BLaER1 treated with 17β-estradiol and CSF1 and Interleukin-3, amounts not matched to agents 10 nM and 100 nM (cell line): Measurements from ENCODE around the gene RAB6D.
"Not testable (repeated sequence)": the region's sequence is repeated elsewhere in the genome, so short reads cannot be mapped to it uniquely, and the experiment has no call there.

Source experiments
- H3K27ac ChIP-seq, 11 experiments: shearing (Covaris generic); formaldehyde crosslinking; 2 replicates each; pipeline ENCODE4 v1.8.1; 2022
- H3K27me3 ChIP-seq, 11 experiments: shearing (Covaris generic); formaldehyde crosslinking; 2 replicates each; pipeline ENCODE4 v1.8.1; 2022
- H3K36me3 ChIP-seq, 11 experiments: shearing (Covaris generic); formaldehyde crosslinking; 2 replicates each; pipeline ENCODE4 v1.8.1; 2022
- H3K4me1 ChIP-seq, 10 experiments: shearing (Covaris generic); formaldehyde crosslinking; 2 replicates each; pipeline ENCODE4 v1.8.1; 2022
- H3K4me2 ChIP-seq, 11 experiments: shearing (Covaris generic); formaldehyde crosslinking; 2 replicates each; pipeline ENCODE4 v1.8.1; 2022
- H3K4me3 ChIP-seq, 10 experiments: shearing (Covaris generic); formaldehyde crosslinking; 2 replicates each; pipeline ENCODE4 v1.8.1; 2022
- H3K9ac ChIP-seq, 11 experiments: shearing (Covaris generic); formaldehyde crosslinking; 2 replicates each; pipeline ENCODE4 v1.8.1; 2022
- H3K9me3 ChIP-seq, 11 experiments: shearing (Covaris generic); formaldehyde crosslinking; replicated peaks in 1 of 11; 2 replicates each; pipeline ENCODE4 v1.8.1; 2022
- H4K20me1 ChIP-seq, 11 experiments: shearing (Covaris generic); formaldehyde crosslinking; 2 replicates each; pipeline ENCODE4 v1.8.1; 2022
- Cebpa-rat ChIP-seq, 11 experiments: shearing (Covaris generic); IDR thresholded peaks; 2 replicates each; pipeline ENCODE4 v1.8.1; 2022

RAB6D gene

DNA sequence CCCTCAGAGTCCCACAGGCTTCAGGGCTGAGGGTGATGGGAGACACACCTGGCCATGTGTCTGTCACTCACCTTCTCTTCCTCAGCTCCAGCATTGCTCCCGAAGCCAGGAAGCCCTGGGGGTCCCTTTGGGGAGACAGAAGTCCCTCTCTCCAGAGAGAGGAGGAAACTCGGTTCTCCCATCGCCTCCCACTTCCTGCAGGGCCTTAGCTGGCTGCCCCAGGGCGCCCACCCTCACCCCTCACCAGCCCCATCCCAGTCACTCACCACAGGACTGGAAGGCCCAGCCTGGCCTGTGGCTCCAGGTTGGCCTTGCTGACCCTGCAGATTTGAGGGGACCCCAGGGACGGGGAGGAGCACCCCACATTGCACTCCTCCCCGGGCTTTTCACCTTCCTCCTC lies 2.7 kb upstream of the RAB6D start:
- no peak overlapping the region for H3K27ac ChIP-seq
- 0 out of 22 replicates have a peak, but pooled peaks cover 0 to 4% (median 0%) of the 10 kb centered on the region in 11 experiments for H3K9me3 ChIP-seq
- no peak overlapping the region for H3K4me3 ChIP-seq
- H3K9ac ChIP-seq = no peak overlapping the region
- H3K36me3 ChIP-seq = no peaks in the 10 kb centered on the region
- H3K27me3 ChIP-seq = no peaks in the 10 kb centered on the region
- TF ChIP-seq Cebpa-rat (IDR thresholded peaks at IDR 0.05) = no peak
- no peak overlapping the region for H3K4me2 ChIP-seq
- H4K20me1 ChIP-seq = no peaks in the 10 kb centered on the region
- H3K4me1 ChIP-seq = no peaks in the 10 kb centered on the region; a peak in 1 of 20 replicates

- H3K4me1 ChIP-seq = no peaks in the 10 kb centered on the region; a peak in 1 of 20 replicates
- H3K27ac ChIP-seq = no peak overlapping the region
- H3K4me3 ChIP-seq = no peak overlapping the region
- no peak for TF ChIP-seq Cebpa-rat (IDR thresholded peaks at IDR 0.05)
- no peaks in the 10 kb centered on the region for H3K36me3 ChIP-seq
- H3K9me3 ChIP-seq = 0 out of 22 replicates have a peak, but pooled peaks cover 0 to 4% (median 0%) of the 10 kb centered on the region in 11 experiments
- H3K9ac ChIP-seq = no peak overlapping the region
- no peaks in the 10 kb centered on the region for H3K27me3 ChIP-seq
- no peaks in the 10 kb centered on the region for H4K20me1 ChIP-seq
- H3K4me2 ChIP-seq = no peak overlapping the region
Measured at GRCh38 chr2:131365452-131365851, 1.5 kb upstream of the RAB6D start.

DNA sequence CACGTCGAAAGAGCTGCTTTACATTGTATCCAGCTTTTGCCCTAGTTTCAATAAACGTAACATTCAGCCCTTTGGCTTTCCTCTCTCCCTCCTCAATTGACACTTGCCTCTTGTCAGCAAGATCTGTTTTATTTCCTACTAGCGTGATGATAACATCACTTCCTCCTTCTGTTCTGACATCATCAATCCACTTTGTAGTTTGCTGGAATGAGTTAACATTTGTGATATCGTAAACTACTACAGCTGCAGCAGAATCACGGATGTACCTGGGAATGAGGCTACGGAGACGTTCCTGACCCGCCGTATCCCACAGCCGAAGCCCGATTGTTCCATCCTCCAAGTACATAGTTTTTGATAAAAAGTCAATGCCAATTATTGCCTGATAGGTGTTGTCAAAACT lies 755 bp downstream of the RAB6D start:
- not testable (repeated sequence) for H3K4me3 ChIP-seq, H3K36me3 ChIP-seq, H4K20me1 ChIP-seq, H3K9ac ChIP-seq, H3K27ac ChIP-seq, H3K27me3 ChIP-seq, H3K4me1 ChIP-seq, H3K4me2 ChIP-seq, H3K9me3 ChIP-seq

GRCh38 chr2:131361773-131362172 lies 2.2 kb downstream of the RAB6D start:
- H3K4me3 ChIP-seq, H3K27ac ChIP-seq, H3K36me3 ChIP-seq, H3K9me3 ChIP-seq, H3K4me2 ChIP-seq, H3K4me1 ChIP-seq, H4K20me1 ChIP-seq, H3K9ac ChIP-seq, H3K27me3 ChIP-seq: not testable (repeated sequence)

DNA sequence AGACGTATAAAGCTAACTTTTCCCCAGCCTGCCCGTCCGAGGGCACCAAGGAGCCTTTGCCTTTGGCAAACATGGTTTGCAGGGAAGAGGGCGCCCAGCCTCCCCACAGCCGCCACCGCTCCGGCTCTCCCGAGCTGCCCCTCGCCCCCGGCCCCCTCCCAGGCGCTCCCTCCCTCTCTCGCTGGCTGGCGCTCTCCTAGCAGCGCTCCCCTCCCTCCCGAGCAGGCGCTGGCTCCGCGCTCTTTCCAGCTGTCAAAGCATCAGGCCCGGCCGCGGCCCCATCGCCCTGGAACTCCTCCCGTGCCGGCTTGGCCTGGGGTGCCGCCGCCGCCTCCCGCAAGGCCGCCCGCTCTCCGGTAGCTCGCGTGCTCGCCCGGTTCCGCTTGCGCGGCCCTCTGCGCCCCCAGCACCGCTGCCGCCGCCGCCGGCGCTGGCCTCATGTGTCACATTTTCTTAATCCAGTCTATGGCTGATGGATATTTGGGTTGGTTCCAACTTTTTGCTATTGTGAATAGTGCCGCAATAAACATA lies 10.7 kb downstream of the RAB6D start:
- H3K4me2 ChIP-seq, H3K9ac ChIP-seq, H3K27ac ChIP-seq, H3K36me3 ChIP-seq, H3K27me3 ChIP-seq, H3K4me3 ChIP-seq, H4K20me1 ChIP-seq, H3K4me1 ChIP-seq: not testable (repeated sequence)
- H3K9me3 ChIP-seq = peaks cover 0 to 11% (median 10%) of the 10 kb centered on the region in 11 experiments; a peak in 15 of 22 replicates

DNA sequence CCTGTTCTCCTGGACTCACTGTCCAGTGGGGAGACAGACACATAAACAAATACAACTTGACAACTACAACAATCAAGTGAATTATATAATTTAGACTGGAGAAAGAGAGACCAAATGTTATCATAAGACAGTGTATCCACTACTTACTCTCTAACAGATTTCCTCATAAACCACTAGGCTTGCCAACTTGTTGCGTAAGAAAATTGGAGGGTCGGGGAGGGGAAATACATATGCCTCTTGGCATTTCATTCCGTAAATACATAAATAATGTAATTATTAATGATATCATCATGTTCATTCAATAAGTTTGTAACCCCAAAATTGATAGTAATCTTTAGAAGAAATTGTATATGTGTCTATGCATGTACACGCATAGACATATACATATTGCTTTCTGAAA lies 14.9 kb downstream of the RAB6D start:
- no peaks in the 10 kb centered on the region for H3K27me3 ChIP-seq
- peaks cover 0 to 11% (median 10%) of the 10 kb centered on the region in 11 experiments; a peak in 15 of 22 replicates for H3K9me3 ChIP-seq
- no peaks in the 10 kb centered on the region for H4K20me1 ChIP-seq
- H3K4me3 ChIP-seq = no peak overlapping the region
- H3K27ac ChIP-seq = no peak overlapping the region
- no peaks in the 10 kb centered on the region for H3K4me1 ChIP-seq
- H3K4me2 ChIP-seq = no peak overlapping the region
- TF ChIP-seq Cebpa-rat (IDR thresholded peaks at IDR 0.05) = no peak
- no peak overlapping the region for H3K9ac ChIP-seq
- H3K36me3 ChIP-seq = no peaks in the 10 kb centered on the region

- not testable (repeated sequence) for H3K4me3 ChIP-seq, H3K27ac ChIP-seq, H3K9ac ChIP-seq, H3K4me2 ChIP-seq, H3K36me3 ChIP-seq, H3K9me3 ChIP-seq, H3K27me3 ChIP-seq, H4K20me1 ChIP-seq, H3K4me1 ChIP-seq
Measured at GRCh38 chr2:131347035-131347434, 16.9 kb downstream of the RAB6D start.

- not testable (repeated sequence) for H3K4me1 ChIP-seq, H3K9me3 ChIP-seq, H3K4me3 ChIP-seq, H3K9ac ChIP-seq, H3K27ac ChIP-seq, H3K36me3 ChIP-seq, H3K4me2 ChIP-seq, H3K27me3 ChIP-seq, H4K20me1 ChIP-seq
Measured at GRCh38 chr2:131339307-131339706, 24.7 kb downstream of the RAB6D start.

DNA sequence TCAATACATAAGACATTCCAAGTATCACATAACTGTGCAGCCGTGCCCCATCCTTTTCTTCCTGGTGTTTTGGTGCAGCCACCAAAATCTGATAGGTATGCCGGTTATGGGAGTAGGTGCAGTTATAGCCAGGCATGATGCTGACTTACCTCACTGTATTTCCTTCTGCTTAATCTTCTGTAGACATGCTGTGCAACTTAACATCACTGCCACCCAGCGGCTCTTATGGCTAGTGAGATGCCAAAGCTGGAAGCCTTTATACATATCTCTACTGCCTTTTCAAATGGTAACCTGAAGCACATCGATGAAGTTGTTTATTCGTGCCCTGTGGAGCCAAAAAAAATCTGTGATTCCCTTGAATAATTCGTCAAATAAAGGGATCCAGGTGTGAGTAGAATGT lies 28.6 kb downstream of the RAB6D start:
- H3K9me3 ChIP-seq, H3K9ac ChIP-seq, H3K4me2 ChIP-seq, H3K27ac ChIP-seq, H3K4me3 ChIP-seq, H3K4me1 ChIP-seq, H3K36me3 ChIP-seq, H4K20me1 ChIP-seq, H3K27me3 ChIP-seq: not testable (repeated sequence)

- H3K4me3 ChIP-seq, H3K27ac ChIP-seq, H3K9me3 ChIP-seq, H4K20me1 ChIP-seq, H3K36me3 ChIP-seq, H3K4me1 ChIP-seq, H3K27me3 ChIP-seq, H3K9ac ChIP-seq, H3K4me2 ChIP-seq: not testable (repeated sequence)
Measured at GRCh38 chr2:131332709-131333108, 31.3 kb downstream of the RAB6D start.

DNA sequence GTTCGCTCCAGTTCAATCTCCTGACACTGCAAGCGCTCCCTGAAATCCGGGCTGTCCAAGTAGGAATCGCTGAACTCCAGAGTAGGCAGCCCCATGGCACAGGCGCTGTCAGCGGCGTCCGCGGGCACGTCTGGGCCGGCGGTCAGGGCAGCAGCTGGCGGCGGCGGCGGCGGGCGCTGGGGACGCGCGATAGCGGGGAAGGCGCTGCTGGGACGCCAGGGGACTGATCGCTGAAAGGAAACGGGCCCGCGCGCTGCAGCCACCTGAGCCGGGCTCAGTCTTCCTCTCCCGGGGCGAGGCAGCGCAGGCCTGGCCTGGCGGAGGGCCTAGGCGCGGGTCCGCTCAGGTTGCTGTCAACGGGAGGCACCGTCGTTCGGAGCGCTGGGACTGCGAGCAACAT lies 33.0 kb downstream of the RAB6D start:
- not testable (repeated sequence) for H3K27me3 ChIP-seq

More for the DNA sequence above, 33.0 kb downstream of the RAB6D start:
- H3K4me2 ChIP-seq, H3K27ac ChIP-seq, H3K9ac ChIP-seq, H4K20me1 ChIP-seq, H3K4me1 ChIP-seq, H3K4me3 ChIP-seq, H3K9me3 ChIP-seq, H3K36me3 ChIP-seq: not testable (repeated sequence)
